Breast epithelium (tissue), 4 donors: Measurements from ENCODE around the gene ALPK1. TPM values are rescaled to one million over a fixed set of nuclear protein-coding genes. Genes with fewer than 3 reads are reported as not detected.

Experiments used
- DNase-seq, 2 donors: peaks; one replicate each; pipeline ENCODE4 v3.0.0-alpha.2; 2019; ENCODE audit warnings: low spot score in 2 of 2
- H3K27ac ChIP-seq, 2 donors: fragments of 200-600 bp; sonication (generic) in 1 of 2; one replicate each; pipeline ENCODE4 v1.5.1; 2016 to 2019; ENCODE audit warnings: mild to moderate bottlenecking in 1 of 2
- H3K27me3 ChIP-seq, 2 donors: fragments of 200-600 bp; sonication (generic) in 1 of 2; one replicate each; pipeline versions ENCODE4 v1.5.1 to v1.6.0; 2017 to 2019; ENCODE audit warnings: control low read depth in 1 of 2, mild to moderate bottlenecking in 1 of 2
- H3K36me3 ChIP-seq: fragments of 200-600 bp; one replicate; pipeline ENCODE4 v1.5.1; 2019
- H3K4me1 ChIP-seq, 2 donors: fragments of 200-600 bp; sonication (generic); one replicate each; pipeline ENCODE4 v1.5.1; 2016 to 2019; ENCODE audit warnings: control low read depth in 1 of 2
- H3K4me3 ChIP-seq, 3 donors: fragments of 200-600 bp; sonication (generic); 1 replicate in 2 of 3; 2 replicates in 1 of 3; pipeline ENCODE4 v1.5.1; 2016 to 2019; ENCODE audit warnings: mild to moderate bottlenecking in 3 of 3, moderate library complexity in 2 of 3
- H3K9me3 ChIP-seq, 2 donors: fragments of 200-600 bp; sonication (generic) in 1 of 2; one replicate each; pipeline ENCODE4 v1.5.1; 2016 to 2019; ENCODE audit warnings: control low read depth in 1 of 2
- POLR2A ChIP-seq: fragments of 450-650 bp; IDR thresholded peaks from one replicate; pipeline ENCODE4 v1.6.1; 2016; ENCODE audit warnings: antibody characterized with exemption, mild to moderate bottlenecking, moderate library complexity
- POLR2AphosphoS5 ChIP-seq, 3 donors: sonication (generic); formaldehyde crosslinking; IDR thresholded peaks; one replicate each; pipeline ENCODE4 v1.6.1; 2017; ENCODE audit warnings: antibody characterized with exemption in 3 of 3
- intact Hi-C: fragments of 100-400 bp; cut with DNase I; formaldehyde crosslinking; loops from one replicate; pipeline ENCODE4 v1.15.1; 2023; ENCODE audit warnings: low total_unique reads
- total RNA-seq, 3 donors: library from RNA; depleted of rRNA; stranded (reverse); fragments of >200 nt; gene quantifications; one replicate each; pipeline ENCODE4 v1.1.0, GENCODE V29; 2016
- TF ChIP-seq, protein P1 (sequence below), 3 donors: fragments of 450-650 bp; IDR thresholded peaks; one replicate each; pipeline ENCODE4 v1.5.1; 2016 to 2017; ENCODE audit warnings: antibody characterized with exemption in 3 of 3, mild to moderate bottlenecking in 3 of 3, moderate library complexity in 3 of 3

Gene ALPK1
- total RNA-seq, 3 donors from 2014 or later: 20.5 to 59.3 (median 53.3) TPM

- DNase-seq: no peak
- Histone ChIP-seq H3K27ac (no peak overlapping the region), H3K9me3 (peaks cover 0 to 18% of the 10 kb centered on the region in 2 donors), H3K27me3 (no peaks in the 10 kb centered on the region), H3K36me3 (no peaks in the 10 kb centered on the region), H3K4me1 (no peaks in the 10 kb centered on the region), H3K4me3 (no peak overlapping the region)
- TF ChIP-seq POLR2AphosphoS5 (IDR thresholded peaks at IDR 0.05): no peak
- TF ChIP-seq, protein P1, sequence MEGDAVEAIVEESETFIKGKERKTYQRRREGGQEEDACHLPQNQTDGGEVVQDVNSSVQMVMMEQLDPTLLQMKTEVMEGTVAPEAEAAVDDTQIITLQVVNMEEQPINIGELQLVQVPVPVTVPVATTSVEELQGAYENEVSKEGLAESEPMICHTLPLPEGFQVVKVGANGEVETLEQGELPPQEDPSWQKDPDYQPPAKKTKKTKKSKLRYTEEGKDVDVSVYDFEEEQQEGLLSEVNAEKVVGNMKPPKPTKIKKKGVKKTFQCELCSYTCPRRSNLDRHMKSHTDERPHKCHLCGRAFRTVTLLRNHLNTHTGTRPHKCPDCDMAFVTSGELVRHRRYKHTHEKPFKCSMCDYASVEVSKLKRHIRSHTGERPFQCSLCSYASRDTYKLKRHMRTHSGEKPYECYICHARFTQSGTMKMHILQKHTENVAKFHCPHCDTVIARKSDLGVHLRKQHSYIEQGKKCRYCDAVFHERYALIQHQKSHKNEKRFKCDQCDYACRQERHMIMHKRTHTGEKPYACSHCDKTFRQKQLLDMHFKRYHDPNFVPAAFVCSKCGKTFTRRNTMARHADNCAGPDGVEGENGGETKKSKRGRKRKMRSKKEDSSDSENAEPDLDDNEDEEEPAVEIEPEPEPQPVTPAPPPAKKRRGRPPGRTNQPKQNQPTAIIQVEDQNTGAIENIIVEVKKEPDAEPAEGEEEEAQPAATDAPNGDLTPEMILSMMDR (IDR thresholded peaks at IDR 0.05): no peak
- TF ChIP-seq POLR2A: no peak
- intact Hi-C loops: no loop called here
Measured at GRCh38 chr4:112448306-112449132, 151.3 kb downstream of the ALPK1 start.

- DNase-seq: no peak
- Histone ChIP-seq H3K36me3 (no peaks in the 10 kb centered on the region), H3K27ac (no peak overlapping the region), H3K4me1 (no peaks in the 10 kb centered on the region), H3K27me3 (no peaks in the 10 kb centered on the region), H3K9me3 (peaks cover 0 to 14% of the 10 kb centered on the region in 2 donors), H3K4me3 (no peak overlapping the region)
- intact Hi-C loops: no loop called here
- TF ChIP-seq, protein P1 (IDR thresholded peaks at IDR 0.05): no peak
Measured at GRCh38 chr4:112449708-112450107, 152.5 kb downstream of the ALPK1 start.

- H3K4me3 ChIP-seq: no peak overlapping the region
- H3K9me3 ChIP-seq: no peaks in the 10 kb centered on the region
- H3K36me3 ChIP-seq: no peaks in the 10 kb centered on the region
- H3K27ac ChIP-seq: no peak overlapping the region
- no peak for DNase-seq
- TF ChIP-seq, protein P1 (IDR thresholded peaks at IDR 0.05): no peak
- no peak for TF ChIP-seq POLR2AphosphoS5 (IDR thresholded peaks at IDR 0.05)
- no peak for TF ChIP-seq POLR2A
- H3K4me1 ChIP-seq: no peaks in the 10 kb centered on the region
- H3K27me3 ChIP-seq: no peaks in the 10 kb centered on the region
- intact Hi-C loops: no loop called here
Measured at GRCh38 chr4:112451104-112451503, 153.9 kb downstream of the ALPK1 start.

- Histone ChIP-seq H3K9me3 (no peaks in the 10 kb centered on the region), H3K27ac (no peak overlapping the region), H3K27me3 (no peaks in the 10 kb centered on the region), H3K4me3 (no peak overlapping the region), H3K4me1 (no peaks in the 10 kb centered on the region), H3K36me3 (no peaks in the 10 kb centered on the region)
- DNase-seq: no peak
- intact Hi-C loops: no loop called here
- TF ChIP-seq POLR2A (no peak), POLR2AphosphoS5 (IDR thresholded peaks at IDR 0.05) (no peak)
- TF ChIP-seq, protein P1 (IDR thresholded peaks at IDR 0.05): no peak
Measured at GRCh38 chr4:112451831-112452230, 154.7 kb downstream of the ALPK1 start.

DNA sequence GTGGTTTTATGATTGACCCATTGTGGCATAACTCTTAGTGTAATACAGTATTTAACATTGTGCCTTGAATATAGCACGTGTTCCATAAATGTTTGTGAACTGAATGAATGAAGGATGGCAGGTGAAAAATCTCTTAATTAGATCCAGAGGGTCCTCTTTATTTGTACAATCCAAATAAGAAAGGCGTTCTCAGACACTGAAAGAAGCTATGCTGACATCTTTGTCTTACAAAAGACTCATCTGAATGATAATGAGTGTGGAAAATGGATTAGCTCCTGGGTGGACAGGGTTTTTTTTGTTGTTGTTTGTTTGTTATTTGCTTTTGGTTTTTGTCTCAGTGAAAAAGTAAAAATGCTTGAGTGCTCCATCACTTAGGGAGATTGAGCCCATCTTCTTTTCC is 156.2 kb downstream of the ALPK1 start:
- no peaks in the 10 kb centered on the region for H3K36me3 ChIP-seq
- H3K4me1 ChIP-seq: no peaks in the 10 kb centered on the region
- H3K4me3 ChIP-seq: no peak overlapping the region
- H3K27ac ChIP-seq: no peak overlapping the region
- TF ChIP-seq, protein P1 (IDR thresholded peaks at IDR 0.05): no peak
- TF ChIP-seq POLR2AphosphoS5 (IDR thresholded peaks at IDR 0.05): no peak
- no peak for TF ChIP-seq POLR2A
- peaks cover 0 to 2% of the 10 kb centered on the region in 2 donors for H3K9me3 ChIP-seq
- no peaks in the 10 kb centered on the region for H3K27me3 ChIP-seq
- no peak for DNase-seq
- intact Hi-C loops: no loop called here
